ENCODE data around the gene ADAMTSL5. TPM values are rescaled to one million over a fixed set of nuclear protein-coding genes. Genes with fewer than 3 reads are reported as not detected.

The ADAMTSL5 gene
- total RNA-seq, 2 donors from 2014 or later: 4.1 to 4.8 TPM

DNA sequence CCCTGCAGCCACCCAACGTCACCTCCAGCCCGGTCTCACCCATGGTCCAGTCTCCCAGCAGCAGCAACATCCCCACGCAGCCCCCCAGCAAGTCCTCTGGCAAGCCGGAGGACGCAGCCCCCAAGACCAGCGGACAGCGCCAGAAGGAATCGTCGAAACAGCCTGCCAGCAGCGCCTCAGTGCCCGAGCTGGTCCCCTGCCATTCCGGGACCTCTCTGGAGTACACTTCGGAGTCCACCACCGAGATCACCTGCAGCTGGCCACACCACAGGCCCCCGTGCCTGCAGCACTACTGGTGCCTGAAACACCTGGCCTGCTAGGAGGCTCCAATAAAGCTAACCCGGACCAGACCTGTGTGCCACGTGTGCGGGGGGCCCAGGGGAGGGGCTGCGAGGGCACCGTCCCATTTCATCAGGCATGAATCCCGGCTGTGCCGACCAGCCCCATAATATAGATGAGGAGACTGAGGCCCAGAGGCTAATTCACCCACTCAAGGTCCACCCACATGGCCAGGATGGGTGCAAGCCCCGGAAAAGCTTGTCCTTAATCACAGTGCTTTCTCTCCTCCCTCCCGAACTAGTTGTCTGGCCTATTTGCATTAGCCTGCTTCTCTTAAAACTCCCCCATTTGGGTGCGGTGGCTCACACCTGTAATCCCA is 15.1 kb downstream of the ADAMTSL5 start:
- 87 to 92% methylated on average over 17 to 25 of the region's 25 CpGs for WGBS, 2 experiments (ENCODE audit: insufficient coverage in 1 of 2, insufficient read length in 1 of 2)
- H3K4me1 ChIP-seq (ENCODE audit: control insufficient read depth, insufficient read depth, low read length): no peaks in the 10 kb centered on the region
- no peak overlapping the region for H3K9ac ChIP-seq (ENCODE audit: extremely low read depth, low read length, poor library complexity, severe bottlenecking)
- DNase-seq: no peak
- H3K36me3 ChIP-seq (ENCODE audit: control insufficient read depth, insufficient read depth, low read length): no peaks in the 10 kb centered on the region
- no peak overlapping the region for H3K27ac Mint-ChIP-seq
- H3K27me3 Mint-ChIP-seq (ENCODE audit: insufficient read depth): peaks cover 28% of the 10 kb centered on the region
- H3K36me3 Mint-ChIP-seq (ENCODE audit: low read depth): peaks cover 2% of the 10 kb centered on the region
- peaks cover 19% of the 10 kb centered on the region for H3K9me3 Mint-ChIP-seq
- H3K27me3 ChIP-seq (ENCODE audit: control insufficient read depth, insufficient read depth, low read length, poor library complexity, severe bottlenecking): peaks cover under 1% of the 10 kb centered on the region
- TF ChIP-seq, protein P1, sequence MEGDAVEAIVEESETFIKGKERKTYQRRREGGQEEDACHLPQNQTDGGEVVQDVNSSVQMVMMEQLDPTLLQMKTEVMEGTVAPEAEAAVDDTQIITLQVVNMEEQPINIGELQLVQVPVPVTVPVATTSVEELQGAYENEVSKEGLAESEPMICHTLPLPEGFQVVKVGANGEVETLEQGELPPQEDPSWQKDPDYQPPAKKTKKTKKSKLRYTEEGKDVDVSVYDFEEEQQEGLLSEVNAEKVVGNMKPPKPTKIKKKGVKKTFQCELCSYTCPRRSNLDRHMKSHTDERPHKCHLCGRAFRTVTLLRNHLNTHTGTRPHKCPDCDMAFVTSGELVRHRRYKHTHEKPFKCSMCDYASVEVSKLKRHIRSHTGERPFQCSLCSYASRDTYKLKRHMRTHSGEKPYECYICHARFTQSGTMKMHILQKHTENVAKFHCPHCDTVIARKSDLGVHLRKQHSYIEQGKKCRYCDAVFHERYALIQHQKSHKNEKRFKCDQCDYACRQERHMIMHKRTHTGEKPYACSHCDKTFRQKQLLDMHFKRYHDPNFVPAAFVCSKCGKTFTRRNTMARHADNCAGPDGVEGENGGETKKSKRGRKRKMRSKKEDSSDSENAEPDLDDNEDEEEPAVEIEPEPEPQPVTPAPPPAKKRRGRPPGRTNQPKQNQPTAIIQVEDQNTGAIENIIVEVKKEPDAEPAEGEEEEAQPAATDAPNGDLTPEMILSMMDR (conservative IDR thresholded peaks at IDR 0.05): no peak
- H3K4me3 ChIP-seq (ENCODE audit: low read length): no peak overlapping the region
- peaks cover 8% of the 10 kb centered on the region for H3K9me3 ChIP-seq (ENCODE audit: control insufficient read depth, low read length)
- H3K27ac ChIP-seq (ENCODE audit: low read depth, low read length): no peak overlapping the region
- H3K4me1 Mint-ChIP-seq: peaks cover 2% of the 10 kb centered on the region
- no peak overlapping the region for H3K4me3 Mint-ChIP-seq

GRCh38 chr19:1496714-1497577 is 15.9 kb downstream of the ADAMTSL5 start:
- Histone ChIP-seq H3K9me3 (ENCODE audit: control insufficient read depth, low read length) (peaks cover 8% of the 10 kb centered on the region), H3K27ac (ENCODE audit: low read depth, low read length) (no peak overlapping the region), H3K36me3 (ENCODE audit: control insufficient read depth, insufficient read depth, low read length) (no peaks in the 10 kb centered on the region), H3K4me3 (ENCODE audit: low read length) (no peak overlapping the region), H3K4me1 (ENCODE audit: control insufficient read depth, insufficient read depth, low read length) (no peaks in the 10 kb centered on the region), H3K9ac (ENCODE audit: extremely low read depth, low read length, poor library complexity, severe bottlenecking) (no peak overlapping the region), H3K27me3 (ENCODE audit: control insufficient read depth, insufficient read depth, low read length, poor library complexity, severe bottlenecking) (peaks cover 8% of the 10 kb centered on the region)
- WGBS, 2 experiments (ENCODE audit: insufficient coverage in 1 of 2, insufficient read length in 1 of 2): 89 to 95% methylated on average over 24 to 39 of the region's 39 CpGs
- Mint-ChIP-seq H3K4me1 (peaks cover 3% of the 10 kb centered on the region), H3K4me3 (no peak overlapping the region), H3K27ac (no peak overlapping the region), H3K27me3 (ENCODE audit: insufficient read depth) (peaks cover 34% of the 10 kb centered on the region), H3K36me3 (ENCODE audit: low read depth) (peaks cover 2% of the 10 kb centered on the region), H3K9me3 (peaks cover 19% of the 10 kb centered on the region)
- TF ChIP-seq, protein P1 (conservative IDR thresholded peaks at IDR 0.05): no peak
- no peak for DNase-seq

DNA sequence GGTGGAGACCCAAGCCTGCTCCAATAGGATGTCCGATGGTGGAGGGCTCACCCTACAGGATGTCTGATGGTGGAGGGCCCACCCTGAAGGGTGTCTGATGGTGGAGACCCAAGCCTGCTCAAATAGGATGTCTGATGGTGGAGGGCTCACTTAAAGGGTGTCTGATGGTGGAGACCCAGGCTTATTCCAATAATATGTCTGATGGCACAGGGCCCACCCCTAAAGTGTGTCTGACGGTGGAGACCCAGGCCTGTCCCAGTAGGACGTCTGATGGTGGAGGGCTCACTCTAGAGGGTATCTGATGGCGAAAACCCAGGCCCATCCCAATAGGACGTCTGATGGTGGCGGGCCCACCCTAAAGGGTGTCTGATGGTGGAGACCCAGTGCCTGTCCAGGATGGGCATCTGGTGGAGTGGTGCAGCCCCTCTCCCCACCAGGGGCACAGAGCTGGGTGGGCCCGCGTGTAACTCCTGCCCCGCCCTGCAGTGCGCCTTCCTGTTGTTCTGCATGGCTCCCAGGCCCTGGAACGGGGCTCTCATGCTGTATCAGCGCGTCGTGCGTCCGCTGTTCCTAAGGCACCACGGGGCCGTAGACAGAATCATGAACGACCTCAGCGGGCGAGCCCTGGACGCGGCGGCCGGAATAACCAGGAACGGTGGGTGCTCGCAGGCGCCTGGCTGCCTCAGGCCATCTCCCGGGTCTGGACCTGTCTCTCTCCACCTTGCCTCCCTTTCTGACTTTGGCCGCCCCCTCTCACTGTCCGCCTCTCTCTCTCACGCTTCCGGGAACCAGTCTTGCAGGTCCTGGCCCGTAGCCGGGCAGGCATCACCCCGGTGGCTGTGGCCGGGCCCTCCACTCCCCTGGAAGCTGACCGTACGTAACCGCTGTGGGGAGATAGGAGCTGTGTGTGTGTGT is 16.8 kb downstream of the ADAMTSL5 start:
- 93% methylated on average over 27 to 40 of the region's 40 CpGs for WGBS, 2 experiments (ENCODE audit: insufficient coverage in 1 of 2, insufficient read length in 1 of 2)
- Mint-ChIP-seq H3K36me3 (ENCODE audit: low read depth) (peaks cover 2% of the 10 kb centered on the region), H3K4me1 (peaks cover 7% of the 10 kb centered on the region), H3K27me3 (ENCODE audit: insufficient read depth) (peaks cover 37% of the 10 kb centered on the region), H3K4me3 (no peak overlapping the region), H3K27ac (no peak overlapping the region), H3K9me3 (peaks cover 16% of the 10 kb centered on the region)
- no peak overlapping the region for H3K4me3 ChIP-seq (ENCODE audit: low read length)
- no peak for DNase-seq
- H3K27me3 ChIP-seq (ENCODE audit: control insufficient read depth, insufficient read depth, low read length, poor library complexity, severe bottlenecking): peaks cover 16% of the 10 kb centered on the region
- no peak overlapping the region for H3K9ac ChIP-seq (ENCODE audit: extremely low read depth, low read length, poor library complexity, severe bottlenecking)
- TF ChIP-seq, protein P1 (conservative IDR thresholded peaks at IDR 0.05): no peak
- H3K9me3 ChIP-seq (ENCODE audit: control insufficient read depth, low read length): peaks cover 8% of the 10 kb centered on the region
- no peaks in the 10 kb centered on the region for H3K36me3 ChIP-seq (ENCODE audit: control insufficient read depth, insufficient read depth, low read length)
- no peaks in the 10 kb centered on the region for H3K4me1 ChIP-seq (ENCODE audit: control insufficient read depth, insufficient read depth, low read length)
- H3K27ac ChIP-seq (ENCODE audit: low read depth, low read length): no peak overlapping the region
